Hematopoietic multipotent progenitor cell (in vitro differentiated cells): ENCODE measurements around the gene HACD2. TPM values are rescaled to one million over a fixed set of nuclear protein-coding genes. Genes with fewer than 3 reads are reported as not detected.

Experiments
- DNase-seq, 3 donors: peaks; one replicate each; pipeline ENCODE4 v3.0.0-alpha.2; 2011 to 2015; ENCODE audit warnings: low read depth in 2 of 3, low spot score in 2 of 3
- total RNA-seq: library from RNA; depleted of rRNA; stranded (reverse); fragments of >200 nt; gene quantifications from one replicate; pipeline ENCODE4 v1.2.3, GENCODE V29; 2012

The HACD2 gene
- total RNA-seq, 1 donor = 14.5 TPM

GRCh38 chr3:123449997-123450604, 134.8 kb downstream of the HACD2 start:
- DNase-seq = no peak

GRCh38 chr3:123449102-123449996, 135.5 kb downstream of the HACD2 start:
- peak in 1 of 3 donors; percentile 18 for DNase-seq

GRCh38 chr3:123448536-123449101, 136.2 kb downstream of the HACD2 start, which contains the start of gene ADCY5:
Gene ADCY5 (minus strand): TSS chr3:123449090. CDS start chr3:123448545, 545 bp downstream.
- no peak for DNase-seq

GRCh38 chr3:123447749-123448517, 136.9 kb downstream of the HACD2 start:
- peak in 2 of 3 donors; percentile 59 to 67 for DNase-seq

- no peak for DNase-seq
Observed at GRCh38 chr3:123447416-123447748, 137.5 kb downstream of the HACD2 start.

GRCh38 chr3:123446610-123447109, 138.2 kb downstream of the HACD2 start:
- DNase-seq = no peak

- DNase-seq = no peak
Observed at GRCh38 chr3:123446210-123446609, 138.6 kb downstream of the HACD2 start.

GRCh38 chr3:123445702-123446101, 139.2 kb downstream of the HACD2 start:
- no peak for DNase-seq

- DNase-seq = no peak
Observed at GRCh38 chr3:123444744-123445143, 140.1 kb downstream of the HACD2 start.

GRCh38 chr3:123444023-123444422, 140.8 kb downstream of the HACD2 start:
- DNase-seq = no peak

- DNase-seq = no peak
Observed at GRCh38 chr3:123442908-123443307, 141.9 kb downstream of the HACD2 start.

- DNase-seq = no peak
Observed at GRCh38 chr3:123442125-123442524, 142.7 kb downstream of the HACD2 start.

Other genes starting within 250 kb of the HACD2 start
- under 0.01 TPM for gene ADCY5, start 136.0 kb downstream of the HACD2 start, total RNA-seq